Esophagus mucosa (tissue), 1 donor: ENCODE measurements around the gene CBX1. TPM values are rescaled to one million over a fixed set of nuclear protein-coding genes. Genes with fewer than 3 reads are reported as not detected.
A peak's percentile ranks its signal among the peaks of the same experiment; 100 is the strongest.
"Not testable (repeated sequence)": the region's sequence is repeated elsewhere in the genome, so short reads cannot be mapped to it uniquely, and the experiment has no call there.

Source experiments
- ATAC-seq: fragments of 200-7000 bp; cut with Tn5 transposase; one replicate; pipeline ENCODE4 v1.9.1; 2020
- total RNA-seq: library from RNA; stranded (reverse); gene quantifications from one replicate; pipeline ENCODE4 v1.2.4, GENCODE V29; 2023
- donor health status: DM: yes; HTN: yes; CAD: no.

Gene CBX1
- total RNA-seq, 1 donor from 2014 or later = 29.2 TPM

DNA sequence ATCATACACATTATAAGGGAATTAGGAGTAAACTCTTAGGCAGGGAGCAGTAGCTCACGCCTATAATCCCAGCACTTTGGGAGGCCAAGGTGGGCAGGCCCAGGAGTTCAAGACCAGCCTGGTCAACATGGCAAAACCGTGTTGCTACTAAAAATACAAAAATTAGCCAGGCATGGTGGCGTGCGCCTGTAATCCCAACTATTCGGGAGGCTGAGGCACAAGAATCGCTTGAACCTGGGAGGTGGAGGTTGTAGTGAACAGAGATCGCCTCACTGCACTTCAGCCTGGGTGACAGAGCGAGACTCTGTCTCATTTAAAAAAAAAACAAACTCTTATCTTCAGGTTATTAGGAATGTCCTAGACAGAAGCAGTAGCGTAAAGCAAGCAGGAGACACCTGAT lies 28.5 kb downstream of the CBX1 start:
- not testable (repeated sequence) for ATAC-seq

DNA sequence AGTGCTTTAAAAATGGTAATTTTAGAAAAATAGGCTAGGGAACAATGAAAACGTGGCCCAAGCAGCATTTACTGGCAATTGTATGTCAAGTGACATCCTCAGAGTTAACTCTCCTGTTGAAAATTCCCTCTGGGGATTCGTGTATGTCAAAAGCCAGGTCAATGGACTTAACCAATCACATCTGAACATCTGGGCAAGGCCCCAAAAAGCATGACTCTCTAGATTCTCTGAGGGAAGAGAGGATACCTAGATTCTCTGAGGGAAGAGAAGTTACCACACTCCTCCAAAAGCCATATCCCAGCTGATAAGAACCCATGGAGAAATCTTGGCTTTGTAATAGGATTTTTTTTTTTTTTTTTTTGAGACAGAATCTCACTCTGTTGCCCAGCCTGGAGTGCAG lies 29.6 kb downstream of the CBX1 start:
- ATAC-seq = no peak

DNA sequence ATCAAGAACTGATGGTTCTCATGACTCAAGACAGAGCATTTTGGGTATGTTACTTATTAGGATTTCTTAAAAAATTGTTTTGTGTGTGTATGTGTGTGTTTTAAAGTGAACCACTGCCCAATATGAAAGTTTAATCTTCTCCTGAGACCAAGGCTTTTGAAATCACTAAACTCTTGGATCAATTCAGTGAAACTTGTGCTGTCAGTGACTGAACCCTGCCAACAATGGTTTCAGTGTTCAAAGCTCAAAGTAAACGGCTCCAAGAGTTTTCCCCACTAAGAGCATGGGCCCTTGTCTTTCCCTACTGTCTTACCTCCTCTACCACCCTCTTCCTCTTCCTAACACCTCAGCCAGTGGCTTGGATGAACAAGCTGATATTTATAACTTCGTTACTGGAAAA lies 31.1 kb downstream of the CBX1 start:
- no peak for ATAC-seq

DNA sequence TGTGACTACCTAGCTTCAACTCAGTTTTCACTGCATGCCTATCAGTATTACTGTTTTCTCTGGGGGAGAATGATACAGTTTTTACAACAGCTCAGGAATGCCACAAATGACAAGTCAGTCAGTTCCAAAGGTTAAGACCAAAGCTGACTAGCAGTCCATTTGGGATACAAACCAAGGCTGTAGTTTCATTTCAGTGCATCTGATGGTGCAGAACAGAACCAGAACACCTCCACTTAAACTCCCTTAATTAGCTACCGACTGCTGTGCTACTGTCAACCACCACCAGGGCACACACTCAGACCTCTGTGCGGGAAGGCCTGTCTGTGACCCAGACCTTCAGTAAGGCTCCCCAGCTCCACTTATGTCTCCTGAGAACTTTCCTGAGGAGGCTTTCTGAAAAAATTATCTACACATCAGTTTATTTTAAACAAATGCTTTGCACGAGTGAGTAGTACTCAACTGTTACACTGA lies 32.8 kb downstream of the CBX1 start:
- ATAC-seq = peak; percentile 25

DNA sequence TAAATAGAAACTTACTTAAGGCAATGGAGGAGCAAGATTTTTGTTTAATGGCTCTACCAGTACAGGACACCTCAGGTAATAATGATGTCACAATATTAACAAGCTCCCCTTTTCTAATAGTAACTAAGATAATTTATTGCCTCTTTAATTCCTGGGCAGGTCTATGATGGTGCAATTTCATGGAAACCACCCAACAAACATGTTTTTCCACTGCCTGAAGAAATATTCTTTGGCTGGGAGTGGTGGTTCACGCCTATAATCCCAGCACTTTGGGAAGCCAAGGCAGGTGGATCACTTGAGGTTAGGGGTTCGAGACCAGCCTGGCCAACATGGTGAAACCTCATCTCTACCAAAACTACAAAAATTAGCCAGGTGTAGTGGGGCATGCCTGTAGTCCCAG lies 33.5 kb downstream of the CBX1 start:
- peak; percentile 34 for ATAC-seq

DNA sequence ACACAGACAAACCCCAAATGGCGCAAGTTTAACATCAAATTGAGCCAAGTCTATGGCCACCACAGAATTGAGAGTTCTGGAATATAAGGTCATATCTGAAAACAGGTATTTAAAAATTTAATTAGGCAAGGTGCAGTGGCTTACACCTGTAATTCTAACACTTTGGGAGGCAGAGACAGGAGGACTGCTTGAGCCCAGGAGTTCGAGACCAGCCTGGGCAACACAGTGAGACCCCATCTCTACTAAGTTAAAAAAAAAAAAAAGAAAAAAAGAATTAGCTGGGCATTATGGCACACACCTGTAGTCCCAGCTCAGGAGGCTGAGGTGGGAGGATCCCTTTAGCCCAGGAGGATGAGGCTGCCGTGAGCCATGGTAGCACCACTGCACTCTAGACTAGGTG lies 34.0 kb downstream of the CBX1 start:
- no peak for ATAC-seq

DNA sequence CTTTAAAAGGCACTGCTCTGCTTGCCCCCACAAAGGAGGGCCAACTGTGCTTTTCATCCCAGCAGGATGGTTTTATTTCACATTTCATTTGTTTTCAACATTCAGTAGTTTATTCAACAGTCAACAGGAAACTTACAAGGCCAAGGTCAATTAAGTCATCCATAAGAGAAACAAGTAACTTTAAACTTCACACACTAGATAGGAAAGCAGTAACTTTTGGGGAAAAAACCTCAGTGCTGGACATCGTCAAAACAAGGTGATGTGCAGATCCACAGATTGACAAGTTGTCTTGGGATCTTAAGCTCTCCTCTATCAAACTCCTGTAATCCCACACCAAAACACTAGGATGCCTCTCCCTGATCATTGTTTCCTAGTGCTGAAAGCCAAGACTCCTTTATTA lies 34.6 kb downstream of the CBX1 start:
- ATAC-seq = no peak

DNA sequence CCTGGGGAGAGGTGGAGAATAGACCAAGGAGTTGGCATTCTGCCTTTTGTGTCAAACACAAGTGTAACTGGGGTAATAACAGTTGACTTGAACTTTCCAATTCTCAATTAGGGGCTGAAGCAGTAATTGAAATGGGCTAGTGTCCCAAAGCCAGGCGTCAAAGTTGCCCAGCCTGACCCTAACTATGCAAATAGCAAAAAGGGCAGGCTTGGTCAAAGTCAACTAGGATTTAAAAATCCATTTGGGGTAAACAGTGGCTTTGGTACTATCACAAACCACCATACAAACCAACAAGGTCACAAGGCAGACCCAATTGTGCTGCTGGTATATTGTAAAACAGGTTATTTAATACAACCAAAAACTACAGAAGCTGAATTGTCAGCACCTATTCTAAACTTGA lies 35.1 kb downstream of the CBX1 start:
- no peak for ATAC-seq

DNA sequence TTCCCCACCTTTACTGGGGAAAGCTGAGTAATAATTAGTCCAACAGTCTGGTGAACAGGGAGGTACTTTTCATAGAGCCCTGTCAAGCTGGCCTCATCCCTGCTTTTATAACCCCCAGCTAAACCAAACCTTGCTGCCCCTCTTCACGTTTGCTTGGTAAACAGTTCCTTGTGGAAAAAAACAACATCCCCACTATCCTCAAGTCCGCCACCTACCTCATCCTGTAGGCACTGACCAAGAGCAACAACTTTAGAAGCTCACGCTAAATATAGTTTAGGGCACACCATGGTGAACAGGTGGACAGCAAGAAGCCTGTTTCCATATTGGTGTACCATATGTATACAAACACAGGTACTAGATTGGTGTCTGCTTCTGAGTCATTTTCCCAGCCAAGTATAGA lies 36.6 kb downstream of the CBX1 start:
- ATAC-seq = no peak

DNA sequence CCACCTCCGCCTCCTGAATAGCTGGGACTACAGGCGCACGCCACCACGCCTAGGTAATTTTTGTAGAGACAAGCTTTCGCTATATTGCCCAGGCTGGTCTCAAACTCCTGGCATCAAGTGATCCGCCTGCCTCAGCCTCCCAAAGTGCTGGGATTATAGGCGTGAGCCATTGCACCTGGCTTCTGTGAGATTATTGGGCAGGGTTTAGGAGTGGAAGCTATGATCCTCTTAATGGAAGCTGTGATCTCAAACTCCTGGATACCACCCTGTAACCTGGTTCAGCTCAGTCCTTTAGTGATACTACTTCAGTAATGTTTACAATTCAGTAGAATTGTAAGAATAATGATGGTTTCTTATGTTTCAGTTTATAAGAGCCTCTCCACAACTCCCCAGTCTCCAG lies 39.0 kb downstream of the CBX1 start:
- no peak for ATAC-seq

DNA sequence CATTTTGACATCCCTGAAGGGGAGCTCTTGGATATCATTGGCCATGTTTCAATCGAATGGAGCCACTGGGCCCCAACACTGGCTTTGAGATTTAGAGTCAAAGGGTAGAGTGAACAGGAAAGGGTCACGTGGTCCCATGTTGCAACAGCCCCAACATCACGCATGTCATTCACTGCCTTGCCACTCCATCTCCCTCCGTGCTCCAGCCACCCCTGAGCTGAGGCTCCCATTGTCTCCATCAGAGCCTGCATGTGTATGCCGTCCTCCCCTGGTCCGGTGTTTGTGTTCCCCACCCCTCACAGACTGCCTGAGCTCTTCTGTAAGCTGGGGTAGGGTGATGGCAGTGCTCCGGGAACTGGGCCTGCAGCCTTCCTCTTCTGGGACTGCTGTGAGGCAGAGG lies 41.0 kb downstream of the CBX1 start:
- no peak for ATAC-seq

DNA sequence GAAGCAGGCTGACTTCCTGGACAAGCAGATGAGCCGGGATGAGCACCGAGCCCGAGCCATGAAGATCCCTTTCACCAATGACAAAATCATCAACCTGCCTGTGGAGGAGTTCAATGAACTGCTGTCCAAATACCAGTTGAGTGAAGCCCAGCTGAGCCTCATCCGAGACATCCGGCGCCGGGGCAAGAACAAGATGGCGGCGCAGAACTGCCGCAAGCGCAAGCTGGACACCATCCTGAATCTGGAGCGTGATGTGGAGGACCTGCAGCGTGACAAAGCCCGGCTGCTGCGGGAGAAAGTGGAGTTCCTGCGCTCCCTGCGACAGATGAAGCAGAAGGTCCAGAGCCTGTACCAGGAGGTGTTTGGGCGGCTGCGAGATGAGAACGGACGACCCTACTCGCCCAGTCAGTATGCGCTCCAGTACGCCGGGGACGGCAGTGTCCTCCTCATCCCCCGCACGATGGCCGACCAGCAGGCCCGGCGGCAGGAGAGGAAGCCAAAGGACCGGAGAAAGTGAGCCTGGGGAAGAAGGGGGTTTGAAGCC lies 42.1 kb downstream of the CBX1 start:
- no peak for ATAC-seq

DNA sequence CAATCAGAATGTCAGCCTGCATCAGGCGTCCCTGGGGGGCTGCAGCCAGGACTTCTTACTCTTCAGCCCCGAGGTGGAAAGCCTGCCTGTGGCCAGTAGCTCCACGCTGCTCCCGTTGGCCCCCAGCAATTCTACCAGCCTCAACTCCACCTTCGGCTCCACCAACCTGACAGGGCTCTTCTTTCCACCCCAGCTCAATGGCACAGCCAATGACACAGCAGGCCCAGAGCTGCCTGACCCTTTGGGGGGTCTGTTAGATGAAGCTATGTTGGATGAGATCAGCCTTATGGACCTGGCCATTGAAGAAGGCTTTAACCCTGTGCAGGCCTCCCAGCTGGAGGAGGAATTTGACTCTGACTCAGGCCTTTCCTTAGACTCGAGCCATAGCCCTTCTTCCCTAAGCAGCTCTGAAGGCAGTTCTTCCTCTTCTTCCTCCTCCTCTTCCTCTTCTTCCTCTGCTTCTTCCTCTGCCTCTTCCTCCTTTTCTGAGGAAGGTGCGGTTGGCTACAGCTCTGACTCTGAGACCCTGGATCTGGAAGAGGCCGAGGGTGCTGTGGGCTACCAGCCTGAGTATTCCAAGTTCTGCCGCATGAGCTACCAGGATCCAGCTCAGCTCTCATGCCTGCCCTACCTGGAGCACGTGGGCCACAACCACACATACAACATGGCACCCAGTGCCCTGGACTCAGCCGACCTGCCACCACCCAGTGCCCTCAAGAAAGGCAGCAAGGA lies 42.7 kb downstream of the CBX1 start:
- no peak for ATAC-seq

DNA sequence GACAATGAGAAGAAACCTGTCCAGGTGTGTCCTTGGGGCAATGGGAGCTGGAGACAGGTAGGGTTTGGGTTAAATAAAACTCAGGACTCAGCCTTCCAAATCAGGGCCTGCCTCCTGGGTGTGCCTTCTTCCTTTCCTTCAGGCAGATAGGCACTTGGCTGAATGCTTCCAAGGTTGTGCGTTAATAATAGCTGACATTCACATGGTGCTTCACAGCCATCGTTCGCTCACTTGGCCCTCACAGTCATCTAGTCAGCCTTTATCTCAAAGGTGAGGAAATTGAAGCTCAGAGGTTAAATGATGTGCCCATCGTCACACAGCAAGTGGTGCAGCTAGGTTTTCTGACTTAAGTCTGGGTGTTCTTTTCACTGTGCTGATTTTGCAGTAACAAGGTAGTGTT lies 43.7 kb downstream of the CBX1 start:
- ATAC-seq = no peak

DNA sequence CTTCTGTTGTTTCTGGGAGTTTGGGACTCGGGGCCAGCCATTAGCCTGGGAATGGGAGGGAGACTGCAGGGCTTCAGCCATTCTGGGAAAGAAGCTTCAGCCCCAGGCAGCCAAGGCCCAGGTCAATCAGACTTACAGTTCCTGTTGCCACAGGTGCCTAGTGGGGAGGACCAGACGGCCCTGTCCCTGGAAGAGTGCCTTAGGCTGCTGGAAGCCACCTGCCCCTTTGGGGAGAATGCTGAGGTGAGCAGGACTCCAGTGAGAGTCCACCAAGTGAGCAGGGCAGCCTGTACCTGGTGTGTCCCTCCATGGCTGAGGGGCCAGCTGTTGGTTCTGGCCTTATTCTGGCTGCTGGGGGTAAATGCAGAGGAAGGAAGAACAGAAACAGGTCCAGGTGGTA lies 44.4 kb downstream of the CBX1 start:
- ATAC-seq = no peak

DNA sequence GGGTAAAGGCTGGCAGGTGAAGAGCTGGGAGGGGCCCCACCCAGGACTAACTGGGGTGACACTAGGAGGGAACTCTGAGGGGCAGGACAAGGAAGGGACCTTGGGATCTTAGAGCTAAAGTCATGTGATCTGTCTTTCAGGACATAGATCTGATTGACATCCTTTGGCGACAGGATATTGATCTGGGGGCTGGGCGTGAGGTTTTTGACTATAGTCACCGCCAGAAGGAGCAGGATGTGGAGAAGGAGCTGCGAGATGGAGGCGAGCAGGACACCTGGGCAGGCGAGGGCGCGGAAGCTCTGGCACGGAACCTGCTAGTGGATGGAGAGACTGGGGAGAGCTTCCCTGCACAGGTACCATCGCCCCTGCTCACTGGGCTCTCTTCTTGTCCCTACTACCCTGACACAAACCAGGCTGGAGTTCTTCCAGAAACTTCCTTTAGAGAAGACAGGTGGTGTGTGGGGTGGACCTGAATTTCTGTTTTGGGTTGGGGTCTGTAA lies 45.0 kb downstream of the CBX1 start:
- no peak for ATAC-seq

DNA sequence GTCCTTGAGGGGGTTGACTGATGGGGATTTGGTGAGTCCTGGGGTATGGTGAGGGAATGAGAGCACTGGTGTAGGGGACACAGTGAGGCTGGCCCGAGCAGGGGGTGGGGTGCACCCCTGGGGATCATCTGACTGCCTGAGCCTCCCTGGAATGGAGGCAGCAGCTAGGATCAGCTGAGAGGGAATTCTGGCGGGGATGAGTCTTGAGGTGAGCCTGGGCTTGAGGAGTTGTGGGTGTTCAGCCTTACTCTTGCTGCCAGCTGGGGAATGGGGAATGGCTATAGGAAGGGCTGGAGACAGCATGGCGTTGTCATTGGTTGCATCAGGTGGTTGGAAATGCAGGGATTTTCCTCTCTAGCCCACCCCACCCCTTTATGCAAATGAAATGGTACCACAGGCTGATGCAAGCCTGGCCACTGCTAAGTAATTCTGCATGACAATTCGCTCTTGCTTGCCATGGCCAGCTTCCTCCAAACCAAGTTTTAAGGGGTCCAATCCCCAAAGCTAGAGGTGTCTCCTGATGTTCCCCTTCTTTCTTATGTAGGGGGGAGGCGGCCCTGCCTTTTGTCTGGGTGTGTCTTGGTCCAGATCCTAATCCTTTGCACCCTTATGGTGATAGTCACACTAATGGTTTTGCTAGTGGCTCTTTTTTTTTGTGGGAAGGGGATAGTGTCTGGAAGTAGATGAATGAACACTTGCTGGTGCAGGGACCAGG lies 45.6 kb downstream of the CBX1 start:
- peak; percentile 35 for ATAC-seq

DNA sequence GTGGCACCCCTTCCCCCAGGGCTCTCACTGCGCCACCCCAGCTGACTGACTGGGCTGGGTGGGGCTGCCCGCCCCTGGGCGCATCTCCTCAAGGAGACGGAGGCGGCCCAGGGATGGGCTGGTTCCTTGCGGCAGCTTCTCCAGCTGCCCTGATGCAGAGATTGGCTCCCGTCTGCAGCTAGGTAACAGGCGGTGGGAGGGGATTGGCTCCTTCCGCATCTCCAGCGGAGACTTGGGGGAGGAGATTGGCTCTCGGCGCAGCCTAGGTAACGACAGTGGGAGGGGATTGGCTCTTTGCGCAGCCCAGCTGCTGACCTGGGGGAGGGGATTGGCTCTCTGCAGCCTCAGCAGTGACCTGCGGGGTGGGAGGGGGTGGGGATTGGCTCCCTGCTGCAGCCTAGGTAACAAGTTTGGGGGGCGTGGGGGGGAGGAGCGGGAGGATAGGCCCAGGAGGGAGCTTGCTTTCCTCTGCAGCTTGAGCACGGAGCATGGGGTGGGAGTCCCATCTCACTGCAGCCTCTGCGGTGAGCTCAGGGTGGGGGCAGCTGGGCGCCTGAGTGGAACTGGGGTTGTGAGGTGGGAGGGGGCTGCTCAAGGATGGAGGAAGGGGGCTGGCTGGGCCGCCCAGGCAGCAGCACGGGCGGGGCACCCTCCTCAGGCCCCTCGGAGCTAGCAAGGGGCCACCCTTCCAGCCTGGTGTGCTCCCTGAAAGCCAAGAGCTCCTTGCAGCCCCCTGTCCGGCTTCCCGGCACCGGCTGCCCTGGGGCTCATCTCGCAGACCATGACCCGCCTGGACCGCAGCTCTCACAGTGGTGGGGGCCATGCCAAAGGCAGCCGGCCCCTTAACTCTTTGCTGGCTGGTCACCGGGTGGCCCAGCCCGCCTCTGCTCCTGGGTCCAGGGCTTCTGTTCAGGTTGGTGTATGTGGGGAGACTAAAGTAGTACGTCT lies 46.8 kb downstream of the CBX1 start:
- ATAC-seq = peak; percentile 85

DNA sequence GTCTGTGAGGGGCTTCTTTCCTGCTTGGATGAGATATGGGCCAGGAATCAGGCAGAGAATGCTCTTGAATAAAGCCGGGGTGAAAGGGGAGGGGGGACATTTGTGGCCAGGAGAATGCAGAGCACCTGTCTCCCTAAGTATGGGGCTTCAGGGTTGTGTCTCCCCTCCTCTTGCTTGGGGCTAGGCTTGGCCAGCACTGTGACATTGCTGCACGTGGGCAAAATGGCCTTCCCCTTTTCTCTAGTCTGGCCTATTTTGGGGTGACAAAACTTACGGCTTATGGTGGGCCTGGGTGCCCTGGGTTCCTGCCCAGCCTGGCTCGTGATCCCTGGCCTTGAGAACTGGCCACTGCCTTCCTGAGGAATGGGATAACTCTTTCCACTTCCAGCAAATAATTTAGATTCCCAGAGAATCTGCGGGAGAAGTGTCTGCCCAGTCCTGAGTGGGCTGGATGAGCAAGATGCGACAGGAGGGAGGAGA lies 47.5 kb downstream of the CBX1 start:
- ATAC-seq = no peak

DNA sequence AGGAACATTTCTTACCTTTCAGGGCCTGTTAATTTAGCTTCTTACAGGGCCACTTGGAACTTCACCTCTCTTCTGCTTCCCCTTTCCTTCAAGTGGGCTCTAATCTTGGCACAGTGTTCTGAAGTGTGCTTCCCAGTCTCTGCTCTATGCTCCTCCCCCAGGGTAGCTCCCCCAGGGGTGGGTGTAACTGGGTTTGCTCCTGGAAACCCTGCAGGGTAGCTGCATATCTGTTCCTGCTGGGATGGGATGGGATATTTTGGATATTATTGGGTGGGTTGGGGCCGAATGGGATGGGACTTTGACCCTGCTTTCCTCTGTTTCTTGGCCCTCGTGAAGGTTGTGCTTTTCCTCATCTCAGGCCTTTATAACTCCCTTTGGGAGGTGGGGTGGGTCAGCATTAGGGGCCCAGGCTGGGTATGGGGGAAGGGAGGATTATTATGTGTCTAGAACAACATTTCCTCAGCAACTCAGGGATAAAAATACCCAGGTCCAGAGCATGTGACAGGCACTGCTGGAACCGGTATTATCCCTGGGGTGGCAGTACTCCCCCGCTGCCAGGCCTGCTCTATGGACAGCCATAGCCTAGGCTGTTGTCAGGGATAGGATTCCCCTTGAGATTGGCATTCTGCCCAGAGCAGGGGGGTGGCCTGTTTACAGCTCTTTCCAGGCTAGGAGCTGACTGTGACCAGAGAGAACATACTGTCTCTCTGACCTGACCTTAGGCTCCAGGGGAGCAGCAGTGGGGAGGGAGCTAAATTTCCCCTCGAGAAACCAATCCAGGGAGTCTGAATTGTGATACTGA lies 48.1 kb downstream of the CBX1 start:
- no peak for ATAC-seq

DNA sequence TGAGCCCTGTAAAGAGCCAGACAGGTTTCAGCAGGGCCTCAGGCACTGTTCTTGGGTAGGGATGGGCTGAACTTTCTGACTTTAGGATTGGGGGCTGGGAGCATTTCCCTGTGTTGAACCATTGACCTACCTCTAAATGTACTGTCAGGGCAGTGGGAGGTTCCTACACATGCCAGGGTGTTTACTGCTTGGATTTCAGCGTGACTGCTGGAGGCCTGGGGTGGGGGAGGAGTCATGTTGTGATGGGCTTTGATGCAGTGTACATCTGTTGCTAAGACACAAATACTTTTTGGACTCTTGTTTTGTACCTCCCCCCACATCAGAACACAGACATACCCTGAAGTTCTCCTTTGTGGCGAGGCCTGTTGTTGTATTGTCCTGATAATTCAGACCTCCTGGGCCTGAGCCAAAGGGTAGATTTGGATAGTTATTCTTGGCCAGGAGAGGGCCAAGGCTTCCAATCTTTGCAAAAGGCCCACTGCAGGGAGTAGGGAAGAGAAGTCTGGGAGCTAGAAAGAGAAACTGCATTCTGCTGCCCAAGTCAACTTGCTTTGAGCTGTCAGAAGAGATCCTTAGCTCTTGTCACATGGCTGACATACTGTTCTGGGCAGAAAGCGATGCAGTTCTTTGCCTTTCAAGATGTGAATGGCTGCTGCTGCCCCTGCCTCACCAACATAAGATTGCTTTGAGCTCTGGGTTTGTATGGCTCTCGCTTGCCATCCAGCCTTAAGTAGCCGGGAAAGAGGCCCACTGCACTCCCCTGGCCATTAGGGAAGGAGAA lies 49.4 kb downstream of the CBX1 start:
- ATAC-seq = peak; percentile 2
